ENCODE results near the gene TUBB4A.

GRCh38 chr19:6491802-6492592 lies 10.1 kb downstream of the TUBB4A start:
- TF ChIP-seq ARNTL (CRISPR knock-in tag; IDR thresholded peaks at IDR 0.05; ENCODE audit: borderline replicate concordance, low read depth) (no peak), SNAI2 (CRISPR knock-in tag; IDR thresholded peaks at IDR 0.05) (no peak), CREB5 (CRISPR knock-in tag; IDR thresholded peaks at IDR 0.05; ENCODE audit: low read depth) (no peak), ZC3H10 (CRISPR knock-in tag; IDR thresholded peaks at IDR 0.05) (no peak), CSDC2 (CRISPR knock-in tag; IDR thresholded peaks at IDR 0.05) (no peak), ZNF565 (CRISPR knock-in tag; conservative IDR thresholded peaks at IDR 0.05; ENCODE audit: low read depth) (0 out of 2 replicates have a peak, but pooled peaks have one; percentile 46), BACH2 (CRISPR knock-in tag; IDR thresholded peaks at IDR 0.05; ENCODE audit: borderline replicate concordance) (no peak), ZNF70 (CRISPR knock-in tag; IDR thresholded peaks at IDR 0.05) (no peak), ESRRG (CRISPR knock-in tag; IDR thresholded peaks at IDR 0.05) (no peak), ZFP30 (CRISPR knock-in tag; IDR thresholded peaks at IDR 0.05) (no peak)
- TF ChIP-seq, protein P1, sequence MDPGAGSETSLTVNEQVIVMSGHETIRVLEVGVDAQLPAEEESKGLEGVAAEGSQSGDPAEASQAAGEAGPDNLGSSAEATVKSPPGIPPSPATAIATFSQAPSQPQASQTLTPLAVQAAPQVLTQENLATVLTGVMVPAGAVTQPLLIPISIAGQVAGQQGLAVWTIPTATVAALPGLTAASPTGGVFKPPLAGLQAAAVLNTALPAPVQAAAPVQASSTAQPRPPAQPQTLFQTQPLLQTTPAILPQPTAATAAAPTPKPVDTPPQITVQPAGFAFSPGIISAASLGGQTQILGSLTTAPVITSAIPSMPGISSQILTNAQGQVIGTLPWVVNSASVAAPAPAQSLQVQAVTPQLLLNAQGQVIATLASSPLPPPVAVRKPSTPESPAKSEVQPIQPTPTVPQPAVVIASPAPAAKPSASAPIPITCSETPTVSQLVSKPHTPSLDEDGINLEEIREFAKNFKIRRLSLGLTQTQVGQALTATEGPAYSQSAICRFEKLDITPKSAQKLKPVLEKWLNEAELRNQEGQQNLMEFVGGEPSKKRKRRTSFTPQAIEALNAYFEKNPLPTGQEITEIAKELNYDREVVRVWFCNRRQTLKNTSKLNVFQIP (CRISPR knock-in tag; IDR thresholded peaks at IDR 0.05; ENCODE audit: borderline replicate concordance, low read depth): no peak

Data from SK-N-SH treated with all-trans-retinoic acid at 6 μM for 48 hours (cell line).